LNCAP (cell line): ENCODE data around the gene SERINC5.

Experiments
- CTCF ChIP-seq: fragments of 450-650 bp; IDR thresholded peaks from 2 replicates; pipeline ENCODE4 v1.5.1; 2017; ENCODE audit warnings: mild to moderate bottlenecking

The SERINC5 gene

GRCh38 chr5:80083101-80083890 is 172.6 kb downstream of the SERINC5 start:
- peak; percentile 65 for TF ChIP-seq CTCF

GRCh38 chr5:80082731-80083100 is 173.1 kb downstream of the SERINC5 start:
- TF ChIP-seq CTCF = peak; percentile 94

GRCh38 chr5:80082281-80082680 is 173.6 kb downstream of the SERINC5 start:
- no peak for TF ChIP-seq CTCF

- no peak for TF ChIP-seq CTCF
These were observed 176.9 kb downstream of the SERINC5 start for GRCh38 chr5:80078921-80079320.

GRCh38 chr5:80077051-80077714 is 178.7 kb downstream of the SERINC5 start:
- no peak for TF ChIP-seq CTCF

GRCh38 chr5:80076131-80077050 is 179.5 kb downstream of the SERINC5 start:
- no peak for TF ChIP-seq CTCF
